Activated naive CD8-positive, alpha-beta T cell treated with anti-CD3 and anti-CD28 coated beads for 36 hours (primary cell): Measurements from ENCODE around the gene EXOC4. TPM values are rescaled to one million over a fixed set of nuclear protein-coding genes. Genes with fewer than 3 reads are reported as not detected.

Experiments used
- DNase-seq: peaks from one replicate; pipeline ENCODE4 v3.0.0; 2021
- H3K27ac Mint-ChIP-seq: one replicate; pipeline ENCODE4 v1.8.0; 2022; ENCODE audit warnings: mild to moderate bottlenecking, moderate library complexity, mixed read lengths
- H3K27me3 Mint-ChIP-seq: one replicate; pipeline ENCODE4 v1.8.0; 2022; ENCODE audit warnings: mild to moderate bottlenecking, mixed read lengths
- H3K36me3 Mint-ChIP-seq: one replicate; pipeline ENCODE4 v1.8.0; 2021; ENCODE audit warnings: mild to moderate bottlenecking, mixed read lengths
- H3K4me1 Mint-ChIP-seq: one replicate; pipeline ENCODE4 v1.8.0; 2021; ENCODE audit warnings: mixed read lengths
- H3K4me3 Mint-ChIP-seq: one replicate; pipeline ENCODE4 v1.8.0; 2022; ENCODE audit warnings: mild to moderate bottlenecking, moderate library complexity, mixed read lengths
- H3K9me3 Mint-ChIP-seq: one replicate; pipeline ENCODE4 v1.8.0; 2022; ENCODE audit warnings: mixed read lengths
- total RNA-seq, 2 experiments: library from RNA; stranded (reverse); gene quantifications; one replicate each; pipeline ENCODE4 v1.2.3, GENCODE V29; 2021

EXOC4 gene
- total RNA-seq, 2 experiments from 2014 or later: 41.7 to 45.7 TPM

- Mint-ChIP-seq H3K27me3 (no peaks in the 10 kb centered on the region), H3K9me3 (no peaks in the 10 kb centered on the region), H3K4me1 (no peaks in the 10 kb centered on the region), H3K27ac (no peak overlapping the region), H3K36me3 (peaks cover 17% of the 10 kb centered on the region), H3K4me3 (no peak overlapping the region)
- no peak for DNase-seq
Measured at GRCh38 chr7:134009314-134010110, 756.6 kb downstream of the EXOC4 start.

GRCh38 chr7:134013249-134013648 is 760.4 kb downstream of the EXOC4 start:
- Mint-ChIP-seq H3K4me3 (no peak overlapping the region), H3K27ac (no peak overlapping the region), H3K4me1 (no peaks in the 10 kb centered on the region), H3K9me3 (no peaks in the 10 kb centered on the region), H3K36me3 (peaks cover 12% of the 10 kb centered on the region), H3K27me3 (no peaks in the 10 kb centered on the region)
- DNase-seq: no peak

GRCh38 chr7:134014935-134015334 is 762.1 kb downstream of the EXOC4 start:
- peaks cover 7% of the 10 kb centered on the region for H3K36me3 Mint-ChIP-seq
- no peaks in the 10 kb centered on the region for H3K27me3 Mint-ChIP-seq
- H3K4me3 Mint-ChIP-seq: no peak overlapping the region

GRCh38 chr7:134016223-134016941 is 763.5 kb downstream of the EXOC4 start:
- no peak for DNase-seq
- no peaks in the 10 kb centered on the region for H3K4me1 Mint-ChIP-seq
- H3K36me3 Mint-ChIP-seq: peaks cover 2% of the 10 kb centered on the region
- H3K27ac Mint-ChIP-seq: no peak overlapping the region
- H3K27me3 Mint-ChIP-seq: no peaks in the 10 kb centered on the region
- no peaks in the 10 kb centered on the region for H3K9me3 Mint-ChIP-seq
- H3K4me3 Mint-ChIP-seq: no peak overlapping the region

More at GRCh38 chr7:134014935-134015334, 762.1 kb downstream of the EXOC4 start:
- H3K9me3 Mint-ChIP-seq: no peaks in the 10 kb centered on the region
- no peak for DNase-seq
- H3K27ac Mint-ChIP-seq: no peak overlapping the region
- no peaks in the 10 kb centered on the region for H3K4me1 Mint-ChIP-seq

GRCh38 chr7:134016942-134017303 is 764.0 kb downstream of the EXOC4 start:
- H3K27ac Mint-ChIP-seq: no peak overlapping the region
- H3K4me1 Mint-ChIP-seq: no peaks in the 10 kb centered on the region
- H3K36me3 Mint-ChIP-seq: peaks cover 2% of the 10 kb centered on the region
- no peak overlapping the region for H3K4me3 Mint-ChIP-seq
- no peaks in the 10 kb centered on the region for H3K9me3 Mint-ChIP-seq
- no peaks in the 10 kb centered on the region for H3K27me3 Mint-ChIP-seq
- DNase-seq: no peak

- DNase-seq: no peak
- H3K9me3 Mint-ChIP-seq: no peaks in the 10 kb centered on the region
Measured at GRCh38 chr7:134018306-134018705, 765.4 kb downstream of the EXOC4 start.

GRCh38 chr7:134019251-134019650 is 766.4 kb downstream of the EXOC4 start:
- Mint-ChIP-seq H3K9me3 (no peaks in the 10 kb centered on the region), H3K4me3 (no peak overlapping the region), H3K27me3 (no peaks in the 10 kb centered on the region), H3K36me3 (peaks cover 2% of the 10 kb centered on the region), H3K27ac (no peak overlapping the region), H3K4me1 (no peaks in the 10 kb centered on the region)
- no peak for DNase-seq

More at GRCh38 chr7:134018306-134018705, 765.4 kb downstream of the EXOC4 start:
- Mint-ChIP-seq H3K36me3 (peaks cover 2% of the 10 kb centered on the region), H3K4me3 (no peak overlapping the region), H3K4me1 (no peaks in the 10 kb centered on the region), H3K27me3 (no peaks in the 10 kb centered on the region), H3K27ac (no peak overlapping the region)

- no peaks in the 10 kb centered on the region for H3K27me3 Mint-ChIP-seq
- no peaks in the 10 kb centered on the region for H3K9me3 Mint-ChIP-seq
- no peaks in the 10 kb centered on the region for H3K4me1 Mint-ChIP-seq
- no peak for DNase-seq
- H3K4me3 Mint-ChIP-seq: no peak overlapping the region
- no peak overlapping the region for H3K27ac Mint-ChIP-seq
- H3K36me3 Mint-ChIP-seq: peaks cover 3% of the 10 kb centered on the region
Measured at GRCh38 chr7:134021836-134022235, 769.0 kb downstream of the EXOC4 start.

GRCh38 chr7:134022286-134022911 is 769.5 kb downstream of the EXOC4 start:
- Mint-ChIP-seq H3K27me3 (no peaks in the 10 kb centered on the region), H3K36me3 (peaks cover 3% of the 10 kb centered on the region), H3K4me1 (no peaks in the 10 kb centered on the region), H3K9me3 (peaks cover 2% of the 10 kb centered on the region), H3K4me3 (no peak overlapping the region), H3K27ac (no peak overlapping the region)
- DNase-seq: no peak

- Mint-ChIP-seq H3K4me1 (no peaks in the 10 kb centered on the region), H3K27ac (no peak overlapping the region), H3K36me3 (peaks cover 4% of the 10 kb centered on the region), H3K27me3 (no peaks in the 10 kb centered on the region), H3K4me3 (no peak overlapping the region), H3K9me3 (peaks cover 2% of the 10 kb centered on the region)
- no peak for DNase-seq
Measured at GRCh38 chr7:134024739-134025138, 771.9 kb downstream of the EXOC4 start.

GRCh38 chr7:134028853-134029252 is 776.0 kb downstream of the EXOC4 start:
- H3K27ac Mint-ChIP-seq: no peak overlapping the region
- peaks cover 10% of the 10 kb centered on the region for H3K4me1 Mint-ChIP-seq
- H3K36me3 Mint-ChIP-seq: peaks cover 4% of the 10 kb centered on the region
- peaks cover 2% of the 10 kb centered on the region for H3K9me3 Mint-ChIP-seq
- H3K27me3 Mint-ChIP-seq: no peaks in the 10 kb centered on the region
- no peak for DNase-seq
- H3K4me3 Mint-ChIP-seq: no peak overlapping the region

GRCh38 chr7:134029743-134030142 is 776.9 kb downstream of the EXOC4 start:
- peaks cover 10% of the 10 kb centered on the region for H3K4me1 Mint-ChIP-seq
- peaks cover 2% of the 10 kb centered on the region for H3K9me3 Mint-ChIP-seq
- H3K4me3 Mint-ChIP-seq: no peak overlapping the region
- H3K36me3 Mint-ChIP-seq: peaks cover 4% of the 10 kb centered on the region
- H3K27ac Mint-ChIP-seq: no peak overlapping the region
- no peaks in the 10 kb centered on the region for H3K27me3 Mint-ChIP-seq
- DNase-seq: no peak

GRCh38 chr7:134030460-134030865 is 777.6 kb downstream of the EXOC4 start:
- Mint-ChIP-seq H3K27me3 (no peaks in the 10 kb centered on the region), H3K36me3 (peaks cover 7% of the 10 kb centered on the region), H3K27ac (no peak overlapping the region), H3K4me1 (peaks cover 10% of the 10 kb centered on the region), H3K9me3 (peaks cover 2% of the 10 kb centered on the region), H3K4me3 (no peak overlapping the region)
- no peak for DNase-seq

- no peaks in the 10 kb centered on the region for H3K27me3 Mint-ChIP-seq
- H3K27ac Mint-ChIP-seq: no peak overlapping the region
- H3K9me3 Mint-ChIP-seq: peaks cover 2% of the 10 kb centered on the region
- peaks cover 11% of the 10 kb centered on the region for H3K36me3 Mint-ChIP-seq
- no peak overlapping the region for H3K4me3 Mint-ChIP-seq
- no peak for DNase-seq
- peaks cover 10% of the 10 kb centered on the region for H3K4me1 Mint-ChIP-seq
Measured at GRCh38 chr7:134031835-134032617, 779.1 kb downstream of the EXOC4 start.

- Mint-ChIP-seq H3K4me1 (peaks cover 10% of the 10 kb centered on the region), H3K9me3 (no peaks in the 10 kb centered on the region), H3K27ac (no peak overlapping the region), H3K36me3 (peaks cover 8% of the 10 kb centered on the region), H3K4me3 (no peak overlapping the region), H3K27me3 (no peaks in the 10 kb centered on the region)
- DNase-seq: no peak
Measured at GRCh38 chr7:134034652-134035051, 781.8 kb downstream of the EXOC4 start.
